Left lung (tissue), 10 donors: ENCODE data around the gene PRPF19. TPM values are rescaled to one million over a fixed set of nuclear protein-coding genes. Genes with fewer than 3 reads are reported as not detected.

Experiments used
- ATAC-seq: fragments of 200-7000 bp; cut with Tn5 transposase; one replicate; pipeline ENCODE4 v1.9.1; 2020; ENCODE audit warnings: moderate library complexity
- DNase-seq, 4 donors: peaks; one replicate each; pipeline ENCODE4 v3.0.0-alpha.2; 2013 to 2020
- H3K27ac ChIP-seq, 2 donors: fragments of 200-600 bp; sonication (generic) in 1 of 2; one replicate each; pipeline versions ENCODE4 v1.5.0 to v1.8.0; 2020 to 2021
- H3K27me3 ChIP-seq, 2 donors: fragments of 200-600 bp; sonication (generic) in 1 of 2; one replicate each; pipeline versions ENCODE4 v1.5.0 to v1.8.0; 2020 to 2021
- H3K36me3 ChIP-seq, 2 donors: fragments of 200-600 bp; sonication (generic) in 1 of 2; one replicate each; pipeline versions ENCODE4 v1.5.0 to v1.8.0; 2020 to 2021
- H3K4me1 ChIP-seq, 2 donors: fragments of 200-600 bp; one replicate each; pipeline ENCODE4 v1.8.0; 2021
- H3K4me3 ChIP-seq, 2 donors: fragments of 200-600 bp; sonication (generic) in 1 of 2; one replicate each; pipeline versions ENCODE4 v1.5.0 to v1.8.0; 2020 to 2021; ENCODE audit warnings: mild to moderate bottlenecking in 1 of 2
- H3K9me3 ChIP-seq, 2 donors: fragments of 200-600 bp; sonication (generic) in 1 of 2; one replicate each; pipeline versions ENCODE4 v1.5.0 to v1.8.0; 2020 to 2021
- CTCF ChIP-seq, 2 donors: fragments of 200-600 bp; sonication (generic) in 1 of 2; IDR thresholded peaks; one replicate each; pipeline versions ENCODE4 v1.5.0 to v1.8.0; 2021; ENCODE audit warnings: antibody characterized with exemption in 2 of 2
- intact Hi-C, 2 donors: fragments of 100-400 bp; cut with DNase I; formaldehyde crosslinking; loops; one replicate each; pipeline versions ENCODE4 v1.11.2 to v1.14.2; 2022
- polyA plus RNA-seq, 6 donors: library from polyadenylated mRNA; unstranded; fragments of 120-200 nt; gene quantifications; one replicate each; pipeline ENCODE4 v1.2.1, GENCODE V29; 2013; ENCODE audit not compliant: insufficient read length in 6 of 6
- total RNA-seq, 2 donors: library from RNA; stranded (reverse); fragmentation: NEBNext Ultra II Directional; extraction: Animal tissue kit (Norgen Biotek cat#: 25700); gene quantifications; one replicate each; pipeline ENCODE4 v1.2.1, GENCODE V29; 2021
- donor health status: DM: no; HTN: yes; CAD: no.
- donor health status: DM: no; HTN: no; CAD: no.

The PRPF19 gene
- total and polyA plus RNA-seq, 8 donors = 49.1 to 144 (median 117) TPM

- H3K4me3 ChIP-seq = peak overlapping the region; percentile 36 to 64
- ATAC-seq = no peak
Observed at GRCh38 chr11:60952742-60953170, 46.4 kb upstream of the PRPF19 start.

GRCh38 chr11:60951904-60952741, 45.7 kb upstream of the PRPF19 start, which contains the start of gene SLC15A3:
SLC15A3 (minus strand) TSS chr11:60952176; CDS start chr11:60951551, 625 bp downstream.
- TF ChIP-seq CTCF (IDR thresholded peaks at IDR 0.05) = no peak
- Histone ChIP-seq H3K4me3 (peak within 1 kb of the TSS; percentile 36 to 64), H3K27me3 (peaks cover 0 to 10% of the 10 kb centered on the region in 2 donors), H3K4me1 (peaks cover 3 to 70% of the 10 kb centered on the region in 2 donors), H3K27ac (peak within 1 kb of the TSS; percentile 92 to 96), H3K36me3 (peaks cover 0 to 7% of the 10 kb centered on the region in 2 donors), H3K9me3 (no peaks in the 10 kb centered on the region)
- DNase-seq = peak; percentile 56 to 91 (median 78)
- intact Hi-C loops = no loop called here
- peak; percentile 79 for ATAC-seq

More at GRCh38 chr11:60952742-60953170, 46.4 kb upstream of the PRPF19 start:
- no peak for TF ChIP-seq CTCF (IDR thresholded peaks at IDR 0.05)
- H3K36me3 ChIP-seq = peaks cover 0 to under 1% of the 10 kb centered on the region in 2 donors
- H3K27me3 ChIP-seq = peaks cover 0 to 10% of the 10 kb centered on the region in 2 donors
- H3K27ac ChIP-seq = peak overlapping the region; percentile 92 to 96
- H3K9me3 ChIP-seq = no peaks in the 10 kb centered on the region
- peak in 1 of 4 donors; percentile 77 for DNase-seq
- H3K4me1 ChIP-seq = peaks cover 3 to 66% of the 10 kb centered on the region in 2 donors
- intact Hi-C loops = no loop called here

GRCh38 chr11:60951606-60951903, 45.2 kb upstream of the PRPF19 start:
- ATAC-seq (peak; percentile 5), DNase-seq (peak in 1 of 4 donors; percentile 18)
- H3K4me3 ChIP-seq = peak overlapping the region; percentile 36 to 64
- intact Hi-C loops = no loop called here
- no peak for TF ChIP-seq CTCF (IDR thresholded peaks at IDR 0.05)
- H3K27me3 ChIP-seq = peaks cover 0 to 10% of the 10 kb centered on the region in 2 donors
- H3K4me1 ChIP-seq = peaks cover 3 to 70% of the 10 kb centered on the region in 2 donors
- H3K9me3 ChIP-seq = no peaks in the 10 kb centered on the region
- H3K27ac ChIP-seq = peak overlapping the region; percentile 92 to 96
- H3K36me3 ChIP-seq = peaks cover 0 to 13% of the 10 kb centered on the region in 2 donors

GRCh38 chr11:60950933-60951605, 44.7 kb upstream of the PRPF19 start:
- Histone ChIP-seq H3K27me3 (peaks cover 0 to 10% of the 10 kb centered on the region in 2 donors), H3K4me3 (peak overlapping the region; percentile 36 to 64), H3K4me1 (peaks cover 3 to 69% of the 10 kb centered on the region in 2 donors), H3K9me3 (no peaks in the 10 kb centered on the region), H3K27ac (peak overlapping the region in 1 of 2 donors; percentile 96), H3K36me3 (peaks cover 0 to 17% of the 10 kb centered on the region in 2 donors)
- no peak for TF ChIP-seq CTCF (IDR thresholded peaks at IDR 0.05)
- peak; percentile 5 for ATAC-seq
- peak in 3 of 4 donors; percentile 54 to 90 (median 55) for DNase-seq
- intact Hi-C loops = no loop called here

GRCh38 chr11:60950024-60950423, 43.6 kb upstream of the PRPF19 start:
- Histone ChIP-seq H3K4me3 (peak overlapping the region; percentile 36 to 64), H3K36me3 (peaks cover 0 to 28% of the 10 kb centered on the region in 2 donors), H3K27me3 (peaks cover 0 to 10% of the 10 kb centered on the region in 2 donors), H3K4me1 (peaks cover 3 to 63% of the 10 kb centered on the region in 2 donors), H3K9me3 (no peaks in the 10 kb centered on the region), H3K27ac (peak overlapping the region in 1 of 2 donors; percentile 96)
- ATAC-seq = no peak
- DNase-seq = no peak
- intact Hi-C loops = no loop called here
- TF ChIP-seq CTCF (IDR thresholded peaks at IDR 0.05) = no peak
